ENCODE results near the gene GRIN2C.

Gene GRIN2C

GRCh38 chr17:74854792-74855191 is 4.9 kb downstream of the GRIN2C start:
- Histone ChIP-seq H3K4me3 (ENCODE audit: low read depth, low read length, poor library complexity, severe bottlenecking) (no peak overlapping the region), H3F3A (ENCODE audit: insufficient read depth, low read length) (no peaks in the 10 kb centered on the region), H3K9me2 (ENCODE audit: low read depth, low read length) (no peaks in the 10 kb centered on the region), H4K20me1 (ENCODE audit: insufficient read depth, low read length) (no peaks in the 10 kb centered on the region), H3K4me1 (ENCODE audit: insufficient read depth, low read length, severe bottlenecking) (no peaks in the 10 kb centered on the region), H3K27ac (ENCODE audit: low read depth, low read length, poor library complexity, severe bottlenecking) (no peak overlapping the region), H3K4me2 (ENCODE audit: low read length) (no peak overlapping the region), H3K36me3 (ENCODE audit: insufficient read depth, low read length) (no peaks in the 10 kb centered on the region), H3K27me3 (ENCODE audit: insufficient read depth, low read length) (0 out of 2 replicates have a peak, but pooled peaks cover 8% of the 10 kb centered on the region), H3K79me2 (ENCODE audit: insufficient read depth, low read length) (no peaks in the 10 kb centered on the region), H3K9ac (ENCODE audit: low read length) (no peak overlapping the region), H2AFZ (ENCODE audit: low read length) (no peak overlapping the region), H3K9me3 (ENCODE audit: low read length) (no peaks in the 10 kb centered on the region)
- TF ChIP-seq, protein P1, sequence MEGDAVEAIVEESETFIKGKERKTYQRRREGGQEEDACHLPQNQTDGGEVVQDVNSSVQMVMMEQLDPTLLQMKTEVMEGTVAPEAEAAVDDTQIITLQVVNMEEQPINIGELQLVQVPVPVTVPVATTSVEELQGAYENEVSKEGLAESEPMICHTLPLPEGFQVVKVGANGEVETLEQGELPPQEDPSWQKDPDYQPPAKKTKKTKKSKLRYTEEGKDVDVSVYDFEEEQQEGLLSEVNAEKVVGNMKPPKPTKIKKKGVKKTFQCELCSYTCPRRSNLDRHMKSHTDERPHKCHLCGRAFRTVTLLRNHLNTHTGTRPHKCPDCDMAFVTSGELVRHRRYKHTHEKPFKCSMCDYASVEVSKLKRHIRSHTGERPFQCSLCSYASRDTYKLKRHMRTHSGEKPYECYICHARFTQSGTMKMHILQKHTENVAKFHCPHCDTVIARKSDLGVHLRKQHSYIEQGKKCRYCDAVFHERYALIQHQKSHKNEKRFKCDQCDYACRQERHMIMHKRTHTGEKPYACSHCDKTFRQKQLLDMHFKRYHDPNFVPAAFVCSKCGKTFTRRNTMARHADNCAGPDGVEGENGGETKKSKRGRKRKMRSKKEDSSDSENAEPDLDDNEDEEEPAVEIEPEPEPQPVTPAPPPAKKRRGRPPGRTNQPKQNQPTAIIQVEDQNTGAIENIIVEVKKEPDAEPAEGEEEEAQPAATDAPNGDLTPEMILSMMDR (IDR thresholded peaks at IDR 0.05; ENCODE audit: low read length) = no peak

DNA sequence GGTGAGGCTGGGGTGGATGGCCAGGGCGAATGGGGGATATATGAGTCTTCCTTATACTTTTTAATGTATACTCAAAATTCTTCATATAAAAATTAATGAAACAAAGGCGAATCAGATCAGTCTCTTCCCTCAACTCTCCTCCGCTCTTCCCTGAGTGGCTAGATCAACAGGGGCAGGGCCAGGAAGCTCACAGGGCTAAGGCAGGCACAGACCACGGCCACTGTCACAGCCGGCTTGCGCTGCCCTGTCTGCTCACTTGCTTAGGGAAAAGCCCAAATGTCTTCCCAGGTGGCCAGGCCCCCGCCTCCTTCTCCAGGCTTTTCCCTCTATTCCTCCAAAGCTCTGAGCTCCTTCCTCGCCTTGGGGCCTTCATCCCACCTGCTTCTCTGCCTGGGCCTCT is 6.0 kb downstream of the GRIN2C start:
- H3K4me1 ChIP-seq (ENCODE audit: insufficient read depth, low read length, severe bottlenecking) = no peaks in the 10 kb centered on the region
- no peak overlapping the region for H3K4me2 ChIP-seq (ENCODE audit: low read length)
- H2AFZ ChIP-seq (ENCODE audit: low read length) = no peak overlapping the region
- no peaks in the 10 kb centered on the region for H3K36me3 ChIP-seq (ENCODE audit: insufficient read depth, low read length)
- H4K20me1 ChIP-seq (ENCODE audit: insufficient read depth, low read length) = no peaks in the 10 kb centered on the region
- no peaks in the 10 kb centered on the region for H3K79me2 ChIP-seq (ENCODE audit: insufficient read depth, low read length)
- no peak overlapping the region for H3K4me3 ChIP-seq (ENCODE audit: low read depth, low read length, poor library complexity, severe bottlenecking)
- 0 out of 2 replicates have a peak, but pooled peaks cover 3% of the 10 kb centered on the region for H3K27me3 ChIP-seq (ENCODE audit: insufficient read depth, low read length)
- H3F3A ChIP-seq (ENCODE audit: insufficient read depth, low read length) = no peaks in the 10 kb centered on the region
- TF ChIP-seq, protein P1 (IDR thresholded peaks at IDR 0.05; ENCODE audit: low read length) = no peak
- TF ChIP-seq EZH2 (IDR thresholded peaks at IDR 0.05; ENCODE audit: borderline replicate concordance, low read length) = no peak
- H3K9me3 ChIP-seq (ENCODE audit: low read length) = no peaks in the 10 kb centered on the region
- H3K9ac ChIP-seq (ENCODE audit: low read length) = no peak overlapping the region
- no peaks in the 10 kb centered on the region for H3K9me2 ChIP-seq (ENCODE audit: low read depth, low read length)
- H3K27ac ChIP-seq (ENCODE audit: low read depth, low read length, poor library complexity, severe bottlenecking) = no peak overlapping the region

DNA sequence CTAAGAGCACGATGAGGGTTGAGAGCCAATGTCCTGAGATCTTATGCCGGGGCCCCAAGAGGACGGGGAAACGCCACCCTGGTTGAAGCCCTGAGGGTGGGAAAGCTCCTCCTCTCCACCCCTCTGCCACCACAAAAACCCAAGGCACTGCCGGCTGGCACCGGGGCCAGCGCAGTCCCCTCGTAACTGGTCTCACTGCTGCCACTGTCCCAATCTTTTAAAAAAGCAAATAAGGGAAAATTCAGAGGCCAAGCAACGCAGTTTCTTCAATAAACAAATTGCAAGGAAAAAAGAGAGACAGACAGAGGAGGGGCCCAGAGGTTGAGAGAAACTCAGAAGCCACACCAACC is 6.7 kb downstream of the GRIN2C start:
- Histone ChIP-seq H2AFZ (ENCODE audit: low read length) (no peak overlapping the region), H3K4me1 (ENCODE audit: insufficient read depth, low read length, severe bottlenecking) (no peaks in the 10 kb centered on the region), H3K4me2 (ENCODE audit: low read length) (no peak overlapping the region), H3K9me2 (ENCODE audit: low read depth, low read length) (no peaks in the 10 kb centered on the region), H3F3A (ENCODE audit: insufficient read depth, low read length) (no peaks in the 10 kb centered on the region), H3K79me2 (ENCODE audit: insufficient read depth, low read length) (no peaks in the 10 kb centered on the region), H3K27ac (ENCODE audit: low read depth, low read length, poor library complexity, severe bottlenecking) (no peak overlapping the region), H3K9me3 (ENCODE audit: low read length) (no peaks in the 10 kb centered on the region), H3K4me3 (ENCODE audit: low read depth, low read length, poor library complexity, severe bottlenecking) (no peak overlapping the region), H3K27me3 (ENCODE audit: insufficient read depth, low read length) (0 out of 2 replicates have a peak, but pooled peaks cover 3% of the 10 kb centered on the region), H3K36me3 (ENCODE audit: insufficient read depth, low read length) (no peaks in the 10 kb centered on the region), H3K9ac (ENCODE audit: low read length) (no peak overlapping the region), H4K20me1 (ENCODE audit: insufficient read depth, low read length) (no peaks in the 10 kb centered on the region)
- TF ChIP-seq EZH2 (IDR thresholded peaks at IDR 0.05; ENCODE audit: borderline replicate concordance, low read length) = no peak
- TF ChIP-seq, protein P1 (IDR thresholded peaks at IDR 0.05; ENCODE audit: low read length) = no peak

Data from OCI-LY1 (cell line).